Activated CD8-positive, alpha-beta T cell treated with anti-CD3 and anti-CD28 coated beads for 36 hours (primary cell): ENCODE results near the gene PHIP. TPM values are rescaled to one million over a fixed set of nuclear protein-coding genes. Genes with fewer than 3 reads are reported as not detected.

Experiments used
- ATAC-seq: fragments of 200-7000 bp; cut with Tn5 transposase; one replicate; pipeline ENCODE4 v1.10.0; 2021; ENCODE audit warnings: mild to moderate bottlenecking, moderate library complexity
- CTCF ChIA-PET: fragments of 350-600 bp; sonication (Branson Sonifier 250); formaldehyde crosslinking; loops from one replicate; lab custom pipeline; 2021; ENCODE audit warnings: antibody characterized with exemption; lab: Charles Lee
- POLR2A ChIA-PET: fragments of 350-600 bp; sonication (Branson Sonifier 250); formaldehyde crosslinking; loops from one replicate; lab custom pipeline; 2021; ENCODE audit warnings: antibody characterized with exemption; lab: Charles Lee
- DNase-seq: peaks from one replicate; pipeline ENCODE4 v3.0.0-alpha.2; 2020
- H3K27ac Mint-ChIP-seq: one replicate; pipeline ENCODE4 v1.8.0; 2021; ENCODE audit warnings: mild to moderate bottlenecking, mixed read lengths
- H3K27me3 Mint-ChIP-seq: one replicate; pipeline ENCODE4 v1.8.0; 2021; ENCODE audit warnings: mixed read lengths
- H3K36me3 Mint-ChIP-seq: one replicate; pipeline ENCODE4 v1.8.0; 2021; ENCODE audit warnings: low read depth, mixed read lengths
- H3K4me1 Mint-ChIP-seq: one replicate; pipeline ENCODE4 v1.8.0; 2021; ENCODE audit warnings: low read depth, mixed read lengths
- H3K4me3 Mint-ChIP-seq: one replicate; pipeline ENCODE4 v1.8.0; 2021; ENCODE audit warnings: mild to moderate bottlenecking, moderate library complexity, mixed read lengths
- H3K9me3 Mint-ChIP-seq: one replicate; pipeline ENCODE4 v1.8.0; 2021; ENCODE audit warnings: mixed read lengths
- CTCF ChIP-seq: fragments of 200-600 bp; IDR thresholded peaks from one replicate; pipeline ENCODE4 v1.8.0; 2022; ENCODE audit warnings: antibody characterized with exemption, mild to moderate bottlenecking
- intact Hi-C: fragments of 100-400 bp; cut with micrococcal nuclease; formaldehyde crosslinking; loops from one replicate; pipeline ENCODE4 v1.10.0; 2022
- total RNA-seq, 2 experiments: library from RNA; stranded (reverse); gene quantifications; one replicate each; pipeline ENCODE4 v1.2.3, GENCODE V29; 2021

PHIP gene
- total RNA-seq, 2 experiments from 2014 or later, result 24.7 to 25.7 TPM

GRCh38 chr6:79040083-79040482, 38.0 kb downstream of the PHIP start:
- H3K4me3 Mint-ChIP-seq, result no peak overlapping the region
- no peaks in the 10 kb centered on the region for H3K9me3 Mint-ChIP-seq
- peaks cover 48% of the 10 kb centered on the region for H3K36me3 Mint-ChIP-seq
- CTCF ChIA-PET, result no interaction called here
- POLR2A ChIA-PET, result no interaction called here
- intact Hi-C loops, result loop anchor here (5.0 kb wide), 1 partner anchor 37 kb away; the partner anchor contains the start of gene PHIP
- no peak for TF ChIP-seq CTCF
- H3K4me1 Mint-ChIP-seq, result peaks cover 53% of the 10 kb centered on the region
- DNase-seq (peak; percentile 24), ATAC-seq (peak; percentile 88)
- H3K27me3 Mint-ChIP-seq, result no peaks in the 10 kb centered on the region
- no peak overlapping the region for H3K27ac Mint-ChIP-seq

DNA sequence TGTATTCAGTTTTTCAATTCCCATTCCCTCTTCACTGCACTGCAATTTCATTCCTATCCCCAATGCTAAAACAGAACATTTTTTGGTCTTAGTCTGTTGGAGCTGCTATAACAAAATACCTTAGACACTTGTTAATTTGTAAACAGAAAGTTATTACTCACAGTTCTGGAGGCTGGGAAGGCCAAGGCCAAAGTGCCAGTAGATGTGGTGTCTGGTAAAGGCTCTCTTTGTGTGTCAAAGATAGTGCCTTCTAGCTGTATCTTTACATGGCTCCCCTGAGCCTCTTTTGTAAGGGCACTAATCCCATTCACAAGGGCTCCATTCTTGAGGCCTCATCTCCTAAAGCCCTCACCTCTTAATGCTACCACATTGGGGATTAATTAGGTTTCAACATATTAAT, 40.0 kb downstream of the PHIP start:
- no peaks in the 10 kb centered on the region for H3K27me3 Mint-ChIP-seq
- intact Hi-C loops, result no loop called here
- no peaks in the 10 kb centered on the region for H3K9me3 Mint-ChIP-seq
- ChIA-PET POLR2A (interaction anchor here (2.1 kb wide), 1 partner anchor 40 kb away, joined by 6 read pairs; the partner anchor contains the start of gene PHIP), CTCF (interaction anchor here (1.1 kb wide), 1 partner anchor 11 kb away, joined by 3 read pairs; no protein-coding TSS in a partner anchor)
- H3K27ac Mint-ChIP-seq, result no peak overlapping the region
- DNase-seq, result no peak
- H3K36me3 Mint-ChIP-seq, result peaks cover 57% of the 10 kb centered on the region
- H3K4me1 Mint-ChIP-seq, result peaks cover 61% of the 10 kb centered on the region
- no peak for TF ChIP-seq CTCF
- no peak for ATAC-seq
- no peak overlapping the region for H3K4me3 Mint-ChIP-seq

DNA sequence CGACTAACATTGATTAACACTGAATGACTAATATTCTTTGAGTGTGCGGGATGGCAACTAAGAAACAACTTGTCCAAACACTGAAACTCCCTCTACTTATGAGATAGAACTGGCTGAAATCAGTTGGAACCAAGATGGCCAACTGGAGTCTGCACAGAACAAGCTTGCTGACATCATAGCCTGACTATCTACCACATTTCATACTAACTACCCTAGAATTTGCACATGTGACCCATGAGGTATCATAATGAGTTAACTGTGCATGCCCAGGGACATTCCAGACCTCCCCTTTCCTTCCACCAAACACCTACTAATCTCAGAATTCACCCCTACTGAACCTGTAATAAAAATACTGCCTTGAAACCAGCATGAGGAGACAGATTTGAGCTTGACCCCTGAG, 43.2 kb downstream of the PHIP start:
- CTCF ChIA-PET, result interaction anchor here (1.0 kb wide), 2 partner anchors 15 to 22 kb away, joined by 3 read pairs; no protein-coding TSS in a partner anchor
- POLR2A ChIA-PET, result interaction anchor here (1.2 kb wide), 1 partner anchor 9 kb away, joined by 7 read pairs; no protein-coding TSS in a partner anchor
- Mint-ChIP-seq H3K36me3 (peaks cover 63% of the 10 kb centered on the region), H3K4me1 (peaks cover 55% of the 10 kb centered on the region), H3K9me3 (no peaks in the 10 kb centered on the region), H3K27me3 (no peaks in the 10 kb centered on the region), H3K4me3 (no peak overlapping the region), H3K27ac (peak overlapping the region; percentile 55)
- peak; percentile 12 for DNase-seq
- peak; percentile 96 for ATAC-seq
- intact Hi-C loops, result no loop called here
- TF ChIP-seq CTCF, result no peak

- POLR2A ChIA-PET, result interaction anchor here (1.1 kb wide), 1 partner anchor 27 kb away, joined by 3 read pairs; no protein-coding TSS in a partner anchor
These were observed 44.8 kb downstream of the PHIP start for GRCh38 chr6:79033279-79033678.

More at GRCh38 chr6:79033279-79033678, 44.8 kb downstream of the PHIP start:
- TF ChIP-seq CTCF, result no peak
- CTCF ChIA-PET, result no interaction called here
- intact Hi-C loops, result no loop called here
- DNase-seq, result no peak
- Mint-ChIP-seq H3K9me3 (no peaks in the 10 kb centered on the region), H3K27ac (no peak overlapping the region), H3K36me3 (peaks cover 58% of the 10 kb centered on the region), H3K4me3 (no peak overlapping the region), H3K4me1 (peaks cover 43% of the 10 kb centered on the region), H3K27me3 (no peaks in the 10 kb centered on the region)
- ATAC-seq, result no peak
